Measurements from ENCODE around the gene MSH3.

Gene MSH3

DNA sequence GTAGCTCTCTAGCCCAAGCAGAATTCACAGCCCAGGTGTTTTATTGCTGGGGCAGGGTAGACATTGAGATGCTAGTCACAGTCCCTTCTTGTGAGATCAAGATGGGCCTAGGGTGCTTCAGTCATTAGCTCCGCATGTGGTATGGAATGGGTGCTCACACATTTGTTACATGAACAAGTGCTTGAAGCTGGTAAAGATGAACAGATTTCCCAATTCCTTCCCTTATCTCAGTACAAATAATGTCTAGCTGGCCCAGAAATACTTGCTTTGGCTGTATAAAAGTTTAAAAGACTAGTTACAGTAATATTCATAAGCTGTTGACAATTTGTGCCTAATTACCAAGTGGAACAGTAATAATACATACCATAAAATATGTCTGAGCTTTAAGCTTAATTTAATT lies 143.7 kb downstream of the MSH3 start:
- no peak for DNase-seq (ENCODE audit: extremely low read depth, low read depth)
- TF ChIP-seq CTCF (IDR thresholded peaks at IDR 0.05; ENCODE audit: low read depth, low read length), result no peak

DNA sequence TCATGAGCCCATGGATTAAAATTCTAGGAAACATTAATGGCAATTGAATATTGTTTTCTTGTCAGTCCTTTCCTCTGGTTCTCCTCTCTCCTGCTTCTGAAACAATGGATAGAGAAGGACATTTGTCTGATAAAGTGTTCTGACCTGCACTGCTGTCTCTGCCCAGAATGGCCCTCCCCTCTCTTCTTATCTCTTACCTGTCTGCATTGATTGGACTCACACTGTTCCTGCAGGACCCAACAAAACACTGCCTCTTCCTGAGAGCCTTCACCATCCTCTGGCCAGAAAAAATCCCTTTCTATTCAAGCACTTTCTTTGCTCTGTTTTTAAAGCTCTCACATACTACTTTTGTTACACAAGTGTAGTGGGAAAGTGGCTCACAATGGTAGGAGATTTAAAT lies 144.2 kb downstream of the MSH3 start:
- no peak for TF ChIP-seq CTCF (IDR thresholded peaks at IDR 0.05; ENCODE audit: low read depth, low read length)
- DNase-seq (ENCODE audit: extremely low read depth, low read depth), result no peak

GRCh38 chr5:80799041-80799440 lies 144.6 kb downstream of the MSH3 start:
- no peak for TF ChIP-seq CTCF (IDR thresholded peaks at IDR 0.05; ENCODE audit: low read depth, low read length)
- DNase-seq (ENCODE audit: extremely low read depth, low read depth), result no peak

- TF ChIP-seq CTCF (IDR thresholded peaks at IDR 0.05; ENCODE audit: low read depth, low read length), result no peak
- no peak for DNase-seq (ENCODE audit: extremely low read depth, low read depth)
Observed at GRCh38 chr5:80799573-80799972, 145.1 kb downstream of the MSH3 start.

DNA sequence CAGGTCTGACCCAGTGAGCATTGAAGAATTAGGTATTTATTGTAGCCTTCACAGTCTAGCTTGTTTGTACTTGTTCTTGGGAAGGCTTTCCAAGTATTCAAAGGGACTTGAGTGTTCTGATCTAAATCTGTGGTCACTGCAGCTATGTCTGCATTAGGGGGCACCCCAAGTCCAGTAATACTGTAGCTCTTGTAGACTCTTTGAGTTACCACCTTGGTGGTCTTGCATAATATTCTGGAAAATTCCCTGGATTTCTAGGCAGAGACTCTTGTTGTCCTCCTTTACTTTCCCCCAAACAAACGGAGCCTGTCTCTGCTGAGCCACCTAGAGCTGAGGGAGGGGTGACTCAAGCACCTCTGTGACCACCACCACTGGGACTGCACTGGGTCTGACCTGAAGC lies 149.9 kb downstream of the MSH3 start:
- no peak for DNase-seq (ENCODE audit: extremely low read depth, low read depth)
- TF ChIP-seq CTCF (IDR thresholded peaks at IDR 0.05; ENCODE audit: low read depth, low read length), result peak; percentile 7

DNA sequence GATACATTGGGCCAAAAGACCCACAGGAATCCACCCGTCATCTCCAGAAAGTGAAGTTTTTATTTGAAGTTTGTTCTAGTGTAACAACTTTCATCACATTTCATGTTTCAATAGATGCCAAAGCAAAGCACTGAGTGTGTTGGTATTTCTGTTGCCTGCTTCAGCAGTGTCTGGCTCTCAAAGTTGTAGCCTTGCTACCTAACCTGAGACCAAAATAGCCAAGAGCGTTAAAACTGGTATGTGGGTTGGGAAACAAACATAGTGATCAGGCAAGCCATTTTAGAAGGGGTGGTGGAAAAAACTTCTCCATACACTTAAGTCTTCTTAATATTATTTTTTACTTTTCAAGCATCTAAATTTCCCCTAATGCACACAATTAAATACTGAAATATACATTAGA lies 150.6 kb downstream of the MSH3 start:
- DNase-seq (ENCODE audit: extremely low read depth, low read depth), result no peak
- TF ChIP-seq CTCF (IDR thresholded peaks at IDR 0.05; ENCODE audit: low read depth, low read length), result no peak

DNA sequence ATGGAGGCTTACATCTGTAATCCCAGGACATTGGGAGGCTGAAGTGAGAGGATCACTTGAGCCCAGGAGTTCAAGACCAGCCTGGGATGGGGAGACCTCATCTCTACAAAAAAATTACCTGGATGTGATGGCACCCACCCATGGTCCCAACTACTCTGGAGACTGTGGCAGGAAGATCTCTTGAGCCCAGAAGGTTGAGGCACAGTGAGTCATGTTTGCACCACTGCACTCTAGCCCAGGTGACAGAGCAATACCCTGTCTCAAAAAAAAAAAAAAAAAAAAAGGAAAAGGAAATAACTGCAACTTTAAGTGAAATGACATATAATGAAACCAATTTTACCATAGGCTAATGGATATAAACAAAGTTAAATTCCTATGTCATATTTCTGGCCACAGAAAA lies 152.5 kb downstream of the MSH3 start:
- no peak for TF ChIP-seq CTCF (IDR thresholded peaks at IDR 0.05; ENCODE audit: low read depth, low read length)
- DNase-seq (ENCODE audit: extremely low read depth, low read depth), result no peak

All from AG09319 (cell line).